Skeletal muscle tissue (tissue), 5 donors: ENCODE data around the gene SLC25A26. TPM values are rescaled to one million over a fixed set of nuclear protein-coding genes. Genes with fewer than 3 reads are reported as not detected.

Experiments used
- H3K27ac ChIP-seq: one replicate; pipeline ENCODE4 v1.7.0; 2013; ENCODE audit warnings: mild to moderate bottlenecking, low read depth, low read length, inconsistent platforms
- H3K27me3 ChIP-seq, 3 donors: one replicate each; pipeline ENCODE4 v1.7.0; 2013; ENCODE audit warnings: low read length in 3 of 3; ENCODE audit not compliant: control insufficient read depth in 3 of 3, insufficient read depth in 3 of 3
- H3K36me3 ChIP-seq, 3 donors: one replicate each; pipeline ENCODE4 v1.7.0; 2013; ENCODE audit warnings: low read length in 3 of 3; ENCODE audit not compliant: control insufficient read depth in 3 of 3, insufficient read depth in 3 of 3
- H3K4me1 ChIP-seq, 3 donors: one replicate each; pipeline ENCODE4 v1.7.0; 2013; ENCODE audit warnings: low read length in 3 of 3, mild to moderate bottlenecking in 3 of 3; ENCODE audit not compliant: control insufficient read depth in 3 of 3, insufficient read depth in 3 of 3
- H3K4me3 ChIP-seq, 3 donors: one replicate each; pipeline ENCODE4 v1.7.0; 2013; ENCODE audit warnings: low read length in 3 of 3
- H3K9ac ChIP-seq, 3 donors: one replicate each; pipeline ENCODE4 v1.7.0; 2013; ENCODE audit warnings: low read length in 3 of 3, mild to moderate bottlenecking in 3 of 3, moderate library complexity in 2 of 3, low read depth in 1 of 3
- H3K9me3 ChIP-seq, 3 donors: one replicate each; pipeline ENCODE4 v1.7.0; 2013; ENCODE audit warnings: low read length in 3 of 3; ENCODE audit not compliant: control insufficient read depth in 3 of 3
- small RNA-seq: library from RNA; depleted of rRNA; stranded (forward); fragments of <200 nt; gene quantifications from one replicate; pipeline ENCODE3, GENCODE V24; 2014
- total RNA-seq: library from RNA; depleted of rRNA; stranded (reverse); fragments of >200 nt; gene quantifications from one replicate; pipeline ENCODE4 v1.2.3, GENCODE V29; 2014
- donor health status: Osteomylitis.

SLC25A26 gene
- total RNA-seq, 1 donor from 2014 or later: 30.8 TPM

DNA sequence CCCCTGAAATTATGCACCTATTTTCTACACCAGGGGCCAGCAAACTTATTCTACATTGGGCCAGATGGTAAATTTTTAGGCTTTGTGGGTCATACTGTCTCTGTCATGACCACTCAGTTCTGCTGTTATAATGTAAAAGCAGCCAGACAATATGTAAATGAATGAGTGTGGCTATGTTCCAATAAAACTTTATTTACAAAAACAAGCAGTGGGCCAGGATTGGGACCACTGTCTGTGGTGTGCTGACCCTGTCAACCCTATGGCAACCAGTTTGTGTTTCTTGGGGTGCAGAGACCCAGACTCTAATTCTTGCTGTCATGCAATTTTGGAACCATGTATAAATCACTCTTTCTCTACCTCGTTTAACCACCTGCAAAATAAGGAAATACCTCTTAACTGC is 205.3 kb downstream of the SLC25A26 start:
- no peaks in the 10 kb centered on the region for H3K27me3 ChIP-seq
- H3K9me3 ChIP-seq: peaks cover 0 to 2% (median 1%) of the 10 kb centered on the region in 3 donors
- no peaks in the 10 kb centered on the region for H3K36me3 ChIP-seq
- peaks cover 53 to 72% (median 56%) of the 10 kb centered on the region in 3 donors for H3K4me1 ChIP-seq
- H3K27ac ChIP-seq: peak overlapping the region; percentile 31
- no peak overlapping the region for H3K4me3 ChIP-seq
- no peak overlapping the region for H3K9ac ChIP-seq

DNA sequence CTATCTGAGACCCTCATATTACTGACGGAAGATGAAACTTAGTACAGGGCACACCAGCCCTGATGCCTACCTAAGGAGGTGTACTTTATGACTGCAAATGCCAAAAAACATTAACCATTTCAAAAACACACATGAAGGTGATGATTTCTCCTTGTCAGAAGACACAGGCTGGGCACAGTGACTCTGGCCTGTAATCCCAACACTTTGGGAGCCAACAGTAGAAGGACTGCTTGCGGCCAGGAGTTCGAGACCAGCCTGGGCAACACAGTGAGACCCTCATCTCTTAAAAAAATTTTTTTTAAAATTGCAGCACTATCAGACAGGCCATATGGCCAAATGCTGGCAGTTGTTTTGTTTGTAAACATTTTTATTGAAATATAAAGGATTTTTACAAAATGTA is 206.6 kb downstream of the SLC25A26 start:
- Histone ChIP-seq H3K4me1 (peaks cover 64 to 84% (median 64%) of the 10 kb centered on the region in 3 donors), H3K27ac (no peak overlapping the region), H3K27me3 (no peaks in the 10 kb centered on the region), H3K9ac (no peak overlapping the region), H3K4me3 (no peak overlapping the region), H3K36me3 (no peaks in the 10 kb centered on the region), H3K9me3 (no peaks in the 10 kb centered on the region)

DNA sequence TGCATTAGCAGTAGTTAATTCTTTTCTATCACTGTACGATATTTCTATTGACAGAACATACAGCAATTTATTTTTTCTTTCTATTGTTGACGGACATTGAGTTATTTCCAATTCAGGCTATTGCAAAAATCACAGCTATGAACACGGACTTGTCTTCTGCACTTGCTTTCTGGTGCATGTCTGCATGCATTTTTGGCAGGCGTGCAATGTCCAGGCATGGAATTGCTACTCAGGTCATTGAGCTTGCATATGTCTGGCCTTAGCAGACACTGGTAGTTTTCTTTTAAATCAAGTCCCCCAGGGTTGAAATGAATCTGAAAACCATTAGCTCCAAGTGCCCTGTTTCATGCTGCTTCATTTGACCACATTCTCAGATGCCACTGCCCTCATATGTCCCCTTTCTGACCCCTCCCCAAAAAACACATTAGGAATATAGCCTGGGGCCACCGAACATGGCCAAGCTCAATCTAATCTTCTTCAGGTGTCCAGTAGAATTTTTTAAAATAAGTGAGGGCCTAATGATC is 207.2 kb downstream of the SLC25A26 start:
- Histone ChIP-seq H3K4me1 (peaks cover 70 to 91% (median 70%) of the 10 kb centered on the region in 3 donors), H3K9me3 (no peaks in the 10 kb centered on the region), H3K9ac (peak overlapping the region; percentile 24 to 48 (median 46)), H3K4me3 (peak overlapping the region in 1 of 3 donors; percentile 2), H3K27ac (peak overlapping the region; percentile 67), H3K27me3 (no peaks in the 10 kb centered on the region), H3K36me3 (no peaks in the 10 kb centered on the region)

Small RNA genes within 50 kb of the gene (small RNA-seq; reads per million reads assigned to genes)
- gene RN7SL482P (not detected), gene RNU6-787P (not detected)

Other genes starting within 250 kb of the SLC25A26 start
- 23.5 TPM for gene MAGI1, start 182.1 kb upstream of the SLC25A26 start, total RNA-seq